Endothelial cell of umbilical vein (primary cell): ENCODE measurements around the gene IFNA5. TPM values are rescaled to one million over a fixed set of nuclear protein-coding genes. Genes with fewer than 3 reads are reported as not detected.

Experiments
- BruUV-seq: library from RNA; stranded (reverse); fragments of 400-500 nt; replicated peaks from 2 replicates; lab custom pipeline; 2021; lab: Mats Ljungman, UMichigan
- CTCF ChIA-PET: fragments of 300-600, 350-600 bp; sonication (Branson Sonifier 250); formaldehyde crosslinking; loops from one replicate; lab custom pipeline; 2021; ENCODE audit warnings: antibody characterized with exemption, inconsistent platforms; lab: Charles Lee
- POLR2A ChIA-PET: fragments of 300-600, 350-600 bp; sonication (Branson Sonifier 250); formaldehyde crosslinking; loops from one replicate; lab custom pipeline; 2021; ENCODE audit warnings: antibody characterized with exemption, inconsistent platforms; lab: Charles Lee
- DNase-seq: peaks from one replicate; pipeline ENCODE4 v3.0.0-alpha.2; 2011; ENCODE audit warnings: low read depth, low spot score
- FAIRE-seq: peaks from 2 replicates; lab custom pipeline; 2011; peaks lifted over from hg19 to GRCh38; lab: Jason Lieb, UNC
- H2AFZ ChIP-seq: 2 replicates; pipeline ENCODE4 v1.6.0; 2012; ENCODE audit warnings: low read depth, low read length, control low read depth, inconsistent platforms
- H3K27ac ChIP-seq: 2 replicates; pipeline ENCODE4 v1.5.1; 2011; ENCODE audit warnings: low read depth, mild to moderate bottlenecking, control low read depth, low read length, moderate library complexity; ENCODE audit not compliant: insufficient read depth
- H3K27me3 ChIP-seq, 2 experiments: 2 replicates each; pipeline versions ENCODE4 v1.6.0 to v1.6.1; 2011; ENCODE audit warnings: low read length in 2 of 2, mixed read lengths in 1 of 2; ENCODE audit not compliant: control insufficient read depth in 2 of 2, insufficient read depth in 2 of 2
- H3K36me3 ChIP-seq, 2 experiments: 2 replicates in 1 of 2; 3 replicates in 1 of 2; pipeline ENCODE4 v1.5.1; 2011; ENCODE audit warnings: low read length in 2 of 2, mild to moderate bottlenecking in 1 of 2, moderate library complexity in 1 of 2; ENCODE audit not compliant: control insufficient read depth in 2 of 2, insufficient read depth in 2 of 2; ENCODE audit errors: extremely low read depth in 1 of 2
- H3K4me1 ChIP-seq: 3 replicates; pipeline ENCODE4 v1.5.1; 2011; ENCODE audit warnings: mild to moderate bottlenecking, low read length; ENCODE audit not compliant: control insufficient read depth, insufficient read depth; ENCODE audit errors: extremely low read depth
- H3K4me2 ChIP-seq: 2 replicates; pipeline ENCODE4 v1.6.1; 2011; ENCODE audit warnings: low read length, control low read depth, mixed read lengths; ENCODE audit not compliant: insufficient read depth
- H3K4me3 ChIP-seq, 3 experiments: fragments of 200-600 bp in 1 of 3; sonication (generic), shearing (Covaris generic) in 1 of 3; replicated peaks in 1 of 3; 2 replicates each; pipeline ENCODE4 v1.5.1; 2011 to 2016; ENCODE audit warnings: control low read depth in 3 of 3, low read length in 3 of 3, mild to moderate bottlenecking in 2 of 3, inconsistent platforms in 1 of 3, low read depth in 1 of 3, moderate library complexity in 1 of 3; ENCODE audit not compliant: insufficient read depth in 1 of 3
- H3K79me2 ChIP-seq: 2 replicates; pipeline ENCODE4 v1.6.0; 2012; ENCODE audit warnings: low read length, inconsistent platforms; ENCODE audit not compliant: control insufficient read depth, insufficient read depth
- H3K9ac ChIP-seq: replicated peaks from 2 replicates; pipeline ENCODE3; 2011; ENCODE audit warnings: low read length, control low read depth; ENCODE audit not compliant: insufficient read depth; ENCODE audit errors: extremely low read depth
- H3K9me1 ChIP-seq: replicated peaks from 3 replicates; pipeline ENCODE4 v1.6.0; 2011; ENCODE audit warnings: mild to moderate bottlenecking, low read length; ENCODE audit not compliant: control insufficient read depth, insufficient read depth; ENCODE audit errors: extremely low read depth
- H3K9me3 ChIP-seq: replicated peaks from 2 replicates; pipeline ENCODE4 v1.5.1; 2012; ENCODE audit warnings: low read length, inconsistent platforms; ENCODE audit not compliant: control insufficient read depth, insufficient read depth
- H4K20me1 ChIP-seq: replicated peaks from 2 replicates; pipeline ENCODE3; 2011; ENCODE audit warnings: mild to moderate bottlenecking, low read length; ENCODE audit not compliant: control insufficient read depth, insufficient read depth; ENCODE audit errors: extremely low read depth
- CTCF ChIP-seq, 2 donors: IDR thresholded peaks; 1 replicate in 1 of 2; 2 replicates in 1 of 2; pipeline ENCODE4 v1.5.1; 2011; ENCODE audit warnings: low read length in 2 of 2, mild to moderate bottlenecking in 2 of 2, moderate library complexity in 2 of 2, control low read depth in 1 of 2, inconsistent platforms in 1 of 2, low read depth in 1 of 2; ENCODE audit not compliant: insufficient read depth in 1 of 2; ENCODE audit errors: extremely low read depth in 1 of 2
- EZH2 ChIP-seq: IDR thresholded peaks from 2 replicates; pipeline ENCODE4 v1.6.1; 2012; ENCODE audit warnings: borderline replicate concordance, low read depth, mild to moderate bottlenecking, moderate library complexity, low read length, inconsistent platforms; ENCODE audit not compliant: severe bottlenecking
- FOS ChIP-seq: IDR thresholded peaks from 2 replicates; pipeline ENCODE4 v1.6.1; 2011; ENCODE audit warnings: mild to moderate bottlenecking, low read length, moderate library complexity, borderline replicate concordance; ENCODE audit not compliant: insufficient read depth
- GATA2 ChIP-seq: IDR thresholded peaks from 2 replicates; pipeline ENCODE4 v1.7.0; 2011; ENCODE audit warnings: low read depth, mild to moderate bottlenecking, moderate library complexity, mixed read lengths, low read length; ENCODE audit not compliant: insufficient read length, insufficient read depth
- JUN ChIP-seq: IDR thresholded peaks from 2 replicates; pipeline ENCODE4 v1.6.1; 2011; ENCODE audit warnings: borderline replicate concordance, low read depth; ENCODE audit not compliant: insufficient read length, insufficient read depth
- MAX ChIP-seq: IDR thresholded peaks from 2 replicates; pipeline ENCODE4 v1.6.1; 2011; ENCODE audit not compliant: insufficient read depth, insufficient read length
- POLR2A ChIP-seq: IDR thresholded peaks from 2 replicates; pipeline ENCODE4 v1.6.1; 2012; ENCODE audit warnings: low read depth, mild to moderate bottlenecking, control low read depth, low read length
- POLR2AphosphoS5 ChIP-seq: IDR thresholded peaks from 2 replicates; pipeline ENCODE4 v1.6.1; 2012; ENCODE audit warnings: low read depth, mild to moderate bottlenecking, control low read depth, low read length, moderate library complexity; ENCODE audit not compliant: insufficient read depth
- dilution Hi-C: fragments of 300-500 bp; cut with MboI; formaldehyde crosslinking; loops from one replicate; pipeline ENCODE4 v1.15.0; 2019; ENCODE audit warnings: low sequenced_read_pairs; ENCODE audit not compliant: extremely low pct_ligation_motif_present
- intact Hi-C: fragments of 100-400 bp; cut with micrococcal nuclease; formaldehyde crosslinking; loops from one replicate; pipeline ENCODE4 v1.10.0; 2022
- polyA plus RNA-seq, 4 experiments: library from polyadenylated mRNA; depleted of rRNA in 3 of 4; stranded (reverse) in 3 of 4; unstranded in 1 of 4; fragments of >200 nt; gene quantifications; 2 replicates each; pipeline versions ENCODE4 v1.2.1 to v1.2.3, GENCODE V29; 2011 to 2012; ENCODE audit warnings: missing spikeins in 1 of 4
- total RNA-seq: library from RNA; stranded (reverse); gene quantifications from 2 replicates; pipeline ENCODE4 v1.2.3, GENCODE V29; 2021

Gene IFNA5
- total and polyA plus RNA-seq, 2 donors (not counting 3 experiments of a cell fraction or from before 2014, with no cell fraction given) = not detected

- no peaks in the 10 kb centered on the region for H3K79me2 ChIP-seq
- no peak for TF ChIP-seq POLR2A
- TF ChIP-seq EZH2 = no peak
- no peak for TF ChIP-seq MAX
- no peak for TF ChIP-seq GATA2
- TF ChIP-seq JUN = no peak
- TF ChIP-seq CTCF (IDR thresholded peaks at IDR 0.05; ENCODE audit: extremely low read depth in 1 of 2, insufficient read depth in 1 of 2, low read depth in 1 of 2, low read length in 2 of 2) = no peak
- TF ChIP-seq FOS = peak; percentile 10
- no peak for TF ChIP-seq POLR2AphosphoS5
- CTCF ChIA-PET = interaction anchor here (1.9 kb wide), 1 partner anchor 24 kb away, joined by 6 read pairs; no protein-coding TSS in a partner anchor
- H3K27ac ChIP-seq = no peak overlapping the region
- no peaks in the 10 kb centered on the region for H3K4me1 ChIP-seq
- no peaks in the 10 kb centered on the region for H3K9me3 ChIP-seq
- BruUV-seq = no TSS peak
- intact Hi-C loops (no loop called here), dilution Hi-C loops (no loop called here)
- no peak overlapping the region for H3K4me3 ChIP-seq
- H3K36me3 ChIP-seq = no peaks in the 10 kb centered on the region
- no peaks in the 10 kb centered on the region for H4K20me1 ChIP-seq
- no peak overlapping the region for H2AFZ ChIP-seq
- POLR2A ChIA-PET = no interaction called here
- no peak overlapping the region for H3K4me2 ChIP-seq
- H3K9me1 ChIP-seq = no peaks in the 10 kb centered on the region
- H3K9ac ChIP-seq = no peak overlapping the region
- H3K27me3 ChIP-seq = peaks cover 8 to 27% of the 10 kb centered on the region in 2 experiments
- FAIRE-seq (no peak), DNase-seq (peak; percentile 11)
Measured at GRCh38 chr9:21294364-21294774, 10.7 kb downstream of the IFNA5 start.
